Measurements from ENCODE around the gene SUPT7L. TPM values are rescaled to one million over a fixed set of nuclear protein-coding genes. Genes with fewer than 3 reads are reported as not detected.

Gene SUPT7L
- total and polyA plus RNA-seq, 2 of the 4 experiments (the other 2 are of a cell fraction): 16.7 to 33.4 TPM

GRCh38 chr2:27661371-27661770, 2.0 kb downstream of the SUPT7L start:
- ChIA-PET POLR2A (ENCODE audit: unreplicated experiment) (no interaction called here), CTCF (no interaction called here)
- Histone ChIP-seq H3K4me2 (ENCODE audit: low read depth, low read length) (no peak overlapping the region), H3K9me3 (ENCODE audit: control insufficient read depth, insufficient read depth, low read length) (no peaks in the 10 kb centered on the region), H3K4ac (ENCODE audit: low read depth, low read length) (no peak overlapping the region), H2BK5ac (ENCODE audit: low read depth, low read length, poor library complexity, severe bottlenecking) (no peak overlapping the region), H3K27me3 (ENCODE audit: control insufficient read depth, insufficient read depth, low read length) (no peaks in the 10 kb centered on the region), H3K4me3 (ENCODE audit: insufficient read depth, low read depth, low read length) (no peak overlapping the region), H3K14ac (replicated peaks; ENCODE audit: low read depth, low read length) (no peak overlapping the region), H3K9ac (ENCODE audit: low read depth, low read length) (no peak overlapping the region), H2BK120ac (ENCODE audit: low read depth, low read length) (no peak overlapping the region), H3K56ac (ENCODE audit: extremely low read depth, insufficient read depth, low read length) (no peak overlapping the region), H2BK20ac (ENCODE audit: low read depth, low read length) (no peak overlapping the region), H2AK5ac (ENCODE audit: low read depth, low read length) (no peak overlapping the region), H3K79me1 (ENCODE audit: low read depth in 1 of 2, low read length in 2 of 2) (peaks cover 17 to 41% of the 10 kb centered on the region in 2 experiments), H4K20me1 (ENCODE audit: insufficient read depth, low read length) (no peaks in the 10 kb centered on the region), H4K91ac (ENCODE audit: insufficient read depth, low read depth, low read length) (no peak overlapping the region), H3K4me1 (ENCODE audit: control insufficient read depth, insufficient read depth, low read length) (peaks cover 5% of the 10 kb centered on the region), H2AK9ac (replicated peaks; ENCODE audit: low read depth, low read length, poor library complexity) (no peak overlapping the region), H3K9me1 (ENCODE audit: insufficient read depth, low read length) (peaks cover 6% of the 10 kb centered on the region; the same call in 1 of the 2 replicates), H4K5ac (ENCODE audit: low read depth, low read length) (no peak overlapping the region), H3K36me3 (ENCODE audit: control insufficient read depth, insufficient read depth, low read length) (peaks cover 19% of the 10 kb centered on the region), H4K8ac (ENCODE audit: low read depth in 2 of 2, low read length in 2 of 2) (no peak overlapping the region), H2AFZ (replicated peaks; ENCODE audit: low read length, poor library complexity) (no peak overlapping the region), H3K18ac (ENCODE audit: low read depth, low read length) (no peak overlapping the region), H2BK15ac (ENCODE audit: low read depth, low read length) (no peak overlapping the region), H3K27ac (ENCODE audit: insufficient read depth, low read length) (no peak overlapping the region), H3K23ac (ENCODE audit: low read depth, low read length) (no peak overlapping the region)
- in situ Hi-C loops (cut with MboI; ENCODE audit: low sequenced_read_pairs) (no loop called here), intact Hi-C loops (cut with micrococcal nuclease) (no loop called here), dilution Hi-C loops (cut with HindIII; ENCODE audit: low sequenced_read_pairs, unreplicated experiment) (no loop called here)
- WGBS, 2 experiments (ENCODE audit: extremely low coverage in 2 of 2, insufficient read length in 1 of 2): no CpG with 5 or more reads among the region's 1 CpG
- TSS peak; percentile 67 for BruUV-seq (replicated peaks)
- DNase-seq (no peak), ATAC-seq (ENCODE audit: low read depth) (no peak)
- no peak for TF ChIP-seq MAZ (IDR thresholded peaks at IDR 0.05; ENCODE audit: borderline replicate concordance, low read depth, low read length)
- TF ChIP-seq MAFK (IDR thresholded peaks at IDR 0.05; ENCODE audit: low read depth, low read length): peak; percentile 96
